Stimulated activated CD8-positive, alpha-beta memory T cell treated with anti-CD3 and anti-CD28 coated beads, Interleukin-15, amount 100 ng/mL, for 24 hours (primary cell): ENCODE results near the gene TMEM120A.

Source experiments
- DNase-seq: peaks from one replicate; pipeline ENCODE4 v3.0.0-alpha.2; 2020; ENCODE audit warnings: low read depth

Gene TMEM120A

DNA sequence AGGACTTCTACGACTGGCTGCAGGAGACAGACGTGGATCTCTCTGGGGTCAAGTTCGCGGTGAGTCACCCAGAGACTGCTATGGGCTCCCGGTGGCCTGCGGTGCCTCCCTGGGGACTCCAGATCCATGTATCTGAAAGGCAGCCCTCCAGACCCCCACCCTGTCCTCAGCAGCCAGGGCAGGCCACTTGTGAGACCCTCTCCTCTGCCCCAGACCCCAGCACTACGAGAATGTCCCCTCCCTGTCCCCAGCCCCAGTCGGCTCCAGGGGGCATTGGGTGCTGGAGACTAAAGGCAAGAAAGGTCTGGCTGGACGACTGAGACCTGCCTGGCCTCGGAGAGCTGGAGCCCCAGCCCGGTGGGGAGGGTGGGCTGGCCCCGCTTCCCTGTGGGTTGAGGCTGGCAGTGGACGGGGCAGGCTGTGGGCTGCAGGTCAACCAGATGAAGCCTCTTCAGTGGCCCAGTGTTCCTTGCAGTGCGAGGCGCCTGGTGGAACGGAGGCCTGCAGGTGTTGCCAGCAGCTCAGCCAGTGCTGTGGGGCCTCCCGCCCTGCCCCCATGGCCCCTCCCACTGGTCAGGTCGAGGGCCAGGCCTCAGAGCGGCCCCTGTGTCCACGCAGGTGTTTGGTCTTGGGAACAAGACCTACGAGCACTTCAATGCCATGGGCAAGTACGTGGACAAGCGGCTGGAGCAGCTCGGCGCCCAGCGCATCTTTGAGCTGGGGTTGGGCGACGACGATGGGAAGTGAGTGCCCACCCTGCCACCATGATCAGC lies 13.8 kb downstream of the TMEM120A start:
- no peak for DNase-seq

DNA sequence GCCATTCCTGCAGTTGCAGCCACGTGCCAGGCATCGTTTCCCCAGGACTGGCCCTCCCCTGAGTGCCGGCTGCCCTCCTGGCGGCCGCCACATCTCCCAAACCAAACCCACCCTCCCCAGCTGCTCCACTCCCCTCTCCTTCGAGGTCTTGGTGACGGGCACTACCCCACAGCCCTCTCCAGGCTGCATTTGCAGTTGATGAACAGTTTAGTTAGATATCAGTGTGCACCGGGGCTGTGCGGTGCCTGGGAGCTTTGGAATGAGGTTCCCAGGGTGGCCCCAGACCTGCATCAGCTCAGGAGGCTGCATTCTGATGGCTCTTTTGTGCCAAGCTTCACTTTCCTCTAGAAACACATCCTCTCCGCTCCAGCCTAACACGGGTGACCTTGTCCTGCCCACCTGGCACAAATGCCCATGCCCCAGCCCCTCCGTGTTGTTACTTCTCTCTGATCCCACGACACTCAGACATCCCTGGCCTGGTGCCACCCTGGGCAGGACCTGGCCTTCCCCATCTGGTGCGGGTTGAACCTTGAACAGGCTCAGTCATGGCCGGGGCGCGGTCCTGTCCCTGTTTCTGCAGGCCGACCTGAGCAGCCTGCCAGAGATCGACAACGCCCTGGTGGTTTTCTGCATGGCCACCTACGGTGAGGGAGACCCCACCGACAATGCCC lies 14.5 kb downstream of the TMEM120A start:
- DNase-seq, result no peak

DNA sequence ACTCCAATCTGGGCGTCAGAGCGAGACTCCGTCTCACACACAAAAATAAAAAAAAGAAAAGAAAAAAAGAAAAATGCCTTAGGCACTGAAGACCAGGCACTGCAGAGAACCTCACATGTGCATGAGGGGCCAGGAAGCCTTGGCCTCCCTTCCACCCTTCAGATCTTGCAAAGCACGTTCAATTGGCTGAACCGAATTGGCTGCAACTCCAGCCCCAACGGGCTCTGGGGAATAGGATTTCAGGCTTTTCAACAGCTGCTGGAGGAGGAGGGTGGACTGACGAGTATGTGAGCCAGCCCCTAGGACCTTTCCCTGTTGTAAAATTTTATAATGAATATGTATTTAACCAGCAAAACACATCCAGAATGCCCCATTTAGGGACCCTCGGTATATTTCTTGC lies 16.7 kb downstream of the TMEM120A start:
- no peak for DNase-seq

DNA sequence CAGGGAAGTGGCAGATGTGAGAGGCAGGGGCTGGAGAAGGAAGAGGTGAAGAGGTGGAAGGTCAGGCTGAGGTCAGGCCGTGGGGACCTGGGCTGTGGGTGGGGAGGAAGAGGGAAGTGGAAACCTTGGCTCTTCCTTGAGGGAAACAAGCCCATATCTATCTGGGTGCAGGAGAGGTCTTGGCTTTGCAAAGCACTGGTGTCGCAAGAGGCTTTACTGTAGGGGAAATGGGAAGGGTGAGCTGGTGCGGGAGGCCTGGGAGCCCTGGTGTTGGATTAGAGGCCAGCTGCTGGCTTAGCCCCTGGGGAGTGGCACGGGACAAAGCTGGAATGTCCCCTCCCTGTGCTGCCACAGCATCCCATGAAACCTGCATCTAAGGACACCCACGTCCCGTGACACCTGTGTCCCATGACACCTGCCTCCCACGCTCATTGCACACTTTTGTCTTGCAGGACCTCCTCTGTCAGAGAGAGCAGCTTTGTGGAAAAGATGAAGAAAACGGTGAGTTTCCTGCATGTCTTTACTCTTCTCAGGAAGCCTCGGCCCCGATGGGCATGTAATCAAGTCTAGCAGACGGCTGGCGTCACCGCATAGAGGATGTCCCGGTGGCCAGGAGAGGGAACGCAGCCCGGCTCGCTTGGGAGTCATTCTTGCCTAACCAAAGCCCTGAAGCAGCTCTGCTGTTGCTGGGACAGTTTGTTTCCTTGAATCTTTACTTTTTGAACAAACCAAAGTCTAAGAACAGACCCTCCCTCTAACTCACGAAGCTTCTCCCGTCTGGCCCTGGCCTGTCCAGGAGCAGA lies 22.2 kb downstream of the TMEM120A start:
- DNase-seq, result no peak

DNA sequence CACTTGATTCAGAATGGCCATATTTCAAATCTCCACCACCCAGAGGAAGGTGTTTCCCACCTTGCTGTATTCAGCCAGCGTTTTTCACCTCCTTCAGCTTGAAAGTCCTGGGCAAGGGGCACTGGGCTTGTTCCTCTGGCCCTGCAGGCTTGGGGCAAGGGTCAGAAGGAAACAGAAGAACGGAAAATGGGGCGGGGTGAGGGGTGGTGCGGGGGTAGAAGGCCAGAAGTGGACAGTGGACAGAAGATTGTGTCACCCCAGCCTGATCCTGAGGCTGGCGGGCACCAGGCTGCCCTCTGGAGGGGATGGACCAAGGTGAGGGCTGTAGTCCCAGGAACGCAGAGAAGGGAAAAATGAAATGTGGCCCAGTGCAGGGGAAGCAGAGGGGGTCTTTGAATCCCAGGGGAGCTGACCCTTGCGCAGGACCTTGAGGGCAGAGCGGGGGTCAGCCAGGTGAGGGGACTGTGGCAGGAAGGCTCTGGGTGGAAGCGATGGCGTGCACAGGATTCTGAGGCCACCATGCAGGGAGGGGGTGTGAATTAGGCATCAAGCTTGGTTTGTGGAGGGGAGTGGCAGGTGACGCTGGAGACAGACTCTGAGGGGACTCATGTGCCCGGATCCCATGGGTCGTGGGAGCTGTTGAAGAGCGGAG lies 23.0 kb downstream of the TMEM120A start:
- no peak for DNase-seq

DNA sequence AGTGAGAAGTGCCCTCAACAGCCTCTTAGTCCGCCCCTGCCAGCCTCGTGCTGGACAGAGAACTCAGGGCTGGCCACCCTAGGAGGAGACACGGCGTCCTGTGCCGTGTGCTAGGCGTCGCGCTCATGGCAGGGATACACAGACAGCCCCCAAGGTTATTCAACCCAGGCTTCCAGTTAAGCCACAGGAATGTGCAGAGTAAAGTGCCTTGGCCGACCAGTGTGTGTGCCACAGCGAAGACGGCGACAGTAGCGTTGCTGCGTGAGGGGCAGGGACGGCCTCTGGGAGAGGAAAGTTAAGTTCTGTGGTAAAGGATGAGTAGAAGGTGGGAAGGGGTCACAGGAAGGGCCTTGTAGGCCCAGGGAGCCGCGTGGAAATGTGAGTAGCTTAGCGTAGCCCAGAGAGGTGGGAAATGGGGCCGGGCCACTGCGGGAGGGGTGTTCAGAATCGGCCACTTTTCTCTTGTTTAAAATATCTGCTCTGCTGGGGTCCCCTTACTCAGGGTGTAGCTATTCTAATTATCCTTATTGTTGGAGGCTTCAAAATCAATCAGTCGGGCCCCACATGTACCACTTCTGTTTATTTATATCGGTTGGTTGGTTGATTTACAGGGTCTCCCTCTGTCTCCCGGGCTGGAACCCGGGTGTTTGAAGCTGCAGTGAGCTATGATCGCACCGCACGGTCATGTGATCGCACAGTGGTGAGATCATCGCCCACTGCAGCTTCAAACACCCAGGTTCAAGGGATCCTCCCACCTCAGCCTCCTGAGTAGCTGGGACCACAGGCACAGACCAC lies 24.5 kb downstream of the TMEM120A start:
- DNase-seq, result no peak

DNA sequence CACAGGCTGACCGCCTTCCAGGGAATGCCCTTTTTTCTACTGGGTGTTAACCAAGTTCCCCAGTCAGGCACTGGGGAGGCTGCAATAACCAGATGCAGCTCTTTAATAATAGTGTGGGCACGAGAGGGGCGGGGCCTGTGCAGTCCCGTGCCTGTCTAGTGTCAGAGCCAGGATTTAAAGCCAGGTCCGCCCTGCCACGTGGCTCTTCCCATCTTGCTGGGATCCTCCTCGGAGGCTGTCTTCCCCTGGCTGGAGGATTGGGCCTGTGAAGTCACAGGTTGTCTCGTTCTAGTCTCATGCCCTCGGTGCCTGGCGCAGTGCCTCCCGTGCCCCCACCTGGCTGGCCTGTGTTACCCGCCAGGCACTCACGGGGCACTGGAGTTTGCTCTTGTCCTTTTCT lies 25.2 kb downstream of the TMEM120A start:
- DNase-seq, result no peak

DNA sequence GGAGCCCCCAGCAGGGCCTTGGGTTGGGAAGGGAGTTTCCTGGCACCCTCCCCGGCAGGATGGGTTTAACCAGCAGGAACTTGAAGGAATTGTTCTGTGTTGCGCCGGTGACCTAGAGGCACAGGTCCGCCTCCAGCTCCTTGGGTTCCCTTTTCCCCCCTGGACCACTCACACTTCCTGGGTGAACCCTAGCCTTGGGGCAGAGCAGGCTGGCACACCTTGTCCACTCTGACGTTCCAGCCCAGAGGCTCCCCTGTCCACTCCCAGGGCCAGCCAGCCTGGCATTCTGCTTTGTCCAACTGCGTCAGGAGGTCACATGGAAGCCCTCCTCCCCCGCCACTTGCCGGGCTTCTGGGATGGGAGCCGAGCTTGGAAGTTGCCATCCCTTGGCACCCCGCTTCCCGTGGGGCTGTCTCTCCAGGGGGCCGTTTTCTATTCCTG lies 25.8 kb downstream of the TMEM120A start:
- DNase-seq, result no peak

DNA sequence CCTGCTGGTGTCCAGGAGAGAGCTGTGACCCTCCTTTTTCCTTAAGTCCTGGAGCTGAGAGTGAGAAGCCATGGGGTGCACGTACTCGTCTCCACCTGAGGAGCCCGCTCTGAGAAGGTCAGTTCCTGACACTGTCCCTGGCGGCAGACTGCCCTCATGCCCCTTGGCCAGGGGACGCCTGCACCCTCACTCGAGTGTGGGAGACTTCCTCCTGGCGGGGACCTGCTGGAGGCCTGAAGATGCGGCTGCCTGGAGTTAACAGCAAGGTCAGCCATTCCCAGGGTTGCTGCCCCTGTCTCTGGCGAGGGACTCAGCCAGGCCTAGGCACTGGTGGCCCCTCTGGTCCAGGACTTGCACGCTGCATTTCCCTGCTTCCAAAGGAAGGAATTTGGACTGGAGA lies 26.4 kb downstream of the TMEM120A start:
- DNase-seq, result no peak

DNA sequence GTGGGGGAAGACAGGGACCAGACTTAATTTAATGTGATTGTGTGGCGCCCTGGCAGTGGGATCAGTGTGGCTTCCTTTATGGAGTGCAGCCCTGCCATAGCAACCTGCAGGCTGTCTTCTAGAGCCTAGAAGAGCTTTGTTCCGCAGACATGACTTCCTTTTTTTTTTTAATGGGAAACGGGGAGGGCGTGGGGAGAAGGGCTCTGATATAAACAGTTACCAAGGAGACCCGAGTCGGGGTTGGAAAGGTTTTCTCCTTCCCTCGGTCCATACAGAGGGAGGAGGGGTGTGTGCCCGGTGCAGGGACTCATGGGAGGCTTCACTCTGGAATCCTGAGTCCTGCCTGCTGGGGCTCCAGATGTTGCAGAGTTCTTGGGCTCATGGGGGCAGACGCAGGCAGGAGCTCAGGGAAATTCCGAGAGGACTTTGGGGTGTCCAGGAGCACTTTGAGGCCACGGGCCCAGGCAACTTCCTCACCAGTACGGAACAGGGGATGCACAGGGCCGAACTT lies 26.9 kb downstream of the TMEM120A start:
- no peak for DNase-seq

DNA sequence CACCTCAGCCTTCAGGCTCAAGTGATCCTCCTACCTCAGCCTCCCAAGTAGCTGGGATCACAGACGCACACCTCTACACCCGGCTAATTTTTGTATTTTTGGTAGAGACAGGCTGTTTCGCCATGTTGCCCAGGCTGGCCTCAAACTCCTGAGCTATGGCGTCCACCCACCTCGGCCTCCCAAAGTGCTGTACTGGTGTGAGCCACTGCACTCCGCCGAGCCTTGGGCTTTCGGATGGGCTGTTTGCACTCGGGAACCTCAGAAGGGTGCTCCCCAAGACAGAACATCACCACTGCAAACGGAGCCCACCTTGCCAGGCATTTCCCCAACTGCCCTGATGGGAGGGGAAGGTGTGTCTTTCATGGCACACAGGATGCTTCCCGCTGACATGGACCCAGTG lies 27.3 kb downstream of the TMEM120A start:
- no peak for DNase-seq

DNA sequence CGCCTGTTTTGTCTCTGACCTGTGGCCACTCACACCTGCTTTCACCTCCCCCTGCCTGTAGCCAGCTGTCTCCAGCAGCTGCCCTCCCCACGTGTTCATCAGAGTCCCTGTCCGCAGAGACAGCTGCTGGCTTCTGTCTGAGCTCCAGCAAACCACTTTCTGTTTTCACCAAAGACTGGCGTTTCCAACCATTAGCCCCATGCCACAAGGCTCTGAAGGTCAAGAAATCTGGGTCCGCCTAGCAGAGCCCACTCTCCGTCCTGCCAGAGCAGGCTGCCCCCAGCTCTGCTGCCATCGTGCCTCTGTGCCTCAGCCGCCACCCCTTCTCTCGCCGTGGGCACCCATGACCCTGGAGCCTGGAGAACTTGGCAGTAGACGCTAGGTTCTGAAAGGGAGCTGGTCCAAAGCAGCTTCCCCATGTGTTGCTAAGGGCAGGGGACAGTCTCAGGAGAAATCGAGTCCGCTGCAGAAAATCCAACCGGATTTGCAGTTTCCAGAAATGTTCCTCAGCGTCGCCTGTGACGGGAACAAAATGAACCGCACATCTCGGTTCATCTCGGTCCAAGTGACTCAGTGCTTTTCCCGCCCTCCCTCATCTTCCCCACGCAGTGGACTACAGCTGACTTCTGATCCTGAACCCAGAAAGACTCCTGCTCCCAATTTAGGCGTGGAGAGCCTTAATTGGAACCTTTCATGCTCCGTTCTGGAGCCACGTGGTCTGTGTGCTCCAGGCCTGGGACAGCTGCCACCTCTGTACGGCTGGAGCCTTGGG lies 28.0 kb downstream of the TMEM120A start:
- DNase-seq, result no peak

DNA sequence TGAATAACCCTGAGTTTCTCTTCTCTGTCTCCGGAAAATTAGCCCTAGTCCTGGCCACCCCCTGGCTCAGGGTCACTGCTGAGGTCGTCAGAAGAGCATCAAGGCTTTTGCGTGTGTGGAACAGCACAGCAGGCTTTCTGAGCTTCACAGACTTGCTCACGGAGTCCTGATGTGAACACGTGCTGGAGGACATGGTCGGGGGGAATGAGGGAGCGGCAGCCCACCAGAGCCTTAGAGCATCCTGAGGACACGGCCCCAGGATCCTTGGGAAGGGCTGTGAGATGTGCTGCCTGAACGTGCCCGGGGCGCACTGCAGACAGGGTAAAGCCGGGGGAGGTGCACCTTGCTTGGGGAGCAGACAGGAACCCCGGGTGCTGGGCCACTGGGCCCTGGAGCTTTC lies 28.8 kb downstream of the TMEM120A start:
- DNase-seq, result no peak

DNA sequence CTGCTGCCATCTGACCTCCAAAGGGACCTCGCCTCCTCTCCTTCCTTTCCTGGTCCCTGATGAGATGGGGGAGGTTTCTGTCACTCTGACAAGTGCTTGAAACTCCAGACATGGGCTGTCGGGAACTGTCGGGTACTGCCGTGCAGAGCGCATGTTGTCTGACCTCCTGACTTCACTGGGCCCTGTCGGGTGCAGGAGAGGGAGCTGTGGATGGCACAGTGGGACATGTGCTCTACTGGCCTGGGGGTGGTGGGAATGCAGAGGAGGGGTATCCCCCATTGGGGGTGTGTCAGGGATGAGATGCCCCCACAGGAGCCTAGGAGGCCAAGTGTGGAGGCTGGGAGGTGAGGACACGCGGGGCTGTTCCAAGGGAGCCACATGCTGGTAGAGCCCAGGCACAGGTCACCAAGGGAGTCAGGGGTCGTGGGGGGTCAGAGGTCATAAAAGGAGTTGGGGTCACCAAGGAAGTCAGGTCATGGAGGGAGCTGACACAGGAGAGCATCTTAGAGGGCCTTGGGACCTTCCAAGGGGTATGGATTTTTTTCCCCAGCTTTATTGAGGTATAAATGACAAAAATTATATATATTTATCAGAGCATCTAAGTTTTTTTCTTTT lies 30.9 kb downstream of the TMEM120A start:
- DNase-seq, result no peak

DNA sequence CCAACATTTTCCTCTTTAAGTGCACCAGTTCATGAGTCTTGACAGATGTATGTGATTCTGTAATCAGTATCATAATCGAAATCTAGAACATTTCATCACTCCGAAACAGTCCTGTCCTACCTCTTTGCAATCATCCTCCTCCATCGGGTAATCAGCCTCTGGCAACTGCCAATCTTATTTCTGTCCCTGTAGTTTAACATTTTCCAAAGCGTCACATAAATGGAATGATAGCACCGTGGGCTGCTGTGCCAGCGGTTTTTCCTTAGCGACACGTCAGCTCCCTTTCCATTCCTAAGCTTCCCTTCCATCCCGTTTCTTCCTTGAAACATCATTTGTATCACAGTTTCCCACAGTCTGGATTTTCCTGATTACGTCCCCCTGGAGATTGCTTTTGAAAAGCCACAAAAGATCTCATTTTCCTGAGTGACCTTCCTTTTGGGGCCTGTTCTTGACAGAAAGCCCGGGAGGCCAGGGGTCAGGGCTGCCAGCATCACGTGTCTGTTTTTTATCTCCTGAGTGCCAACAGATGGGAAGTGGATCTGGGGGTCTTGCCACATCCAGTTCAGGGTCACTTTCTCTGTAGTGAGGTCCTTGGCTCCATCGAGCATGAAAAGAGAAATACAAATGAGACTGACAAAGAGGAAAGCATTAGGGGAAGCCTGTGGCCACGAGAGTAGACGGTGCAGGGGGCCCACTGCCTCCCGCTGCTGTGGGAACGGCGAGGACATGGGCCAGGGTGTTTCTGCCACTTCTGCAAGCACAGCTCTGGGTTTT lies 31.6 kb downstream of the TMEM120A start:
- no peak for DNase-seq

DNA sequence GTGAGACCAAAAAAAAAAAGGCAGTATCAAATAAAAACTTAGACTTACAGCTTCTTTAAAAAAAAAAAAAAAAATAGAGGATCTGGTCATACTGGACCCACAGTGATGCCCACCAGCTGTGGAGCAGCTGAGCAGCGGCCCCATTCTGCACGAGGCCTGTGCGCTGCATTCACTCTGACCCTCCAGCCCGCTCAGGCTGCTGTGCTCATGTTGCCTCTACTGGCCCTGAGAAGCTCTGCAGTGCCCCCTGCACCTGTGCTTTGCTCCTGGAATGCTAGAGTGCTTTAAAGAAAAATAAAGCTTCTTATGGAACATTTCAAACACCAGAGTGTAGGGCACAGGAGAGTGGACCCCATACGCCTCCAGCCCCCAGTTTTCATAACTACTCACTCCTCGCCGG lies 33.2 kb downstream of the TMEM120A start:
- DNase-seq, result no peak

DNA sequence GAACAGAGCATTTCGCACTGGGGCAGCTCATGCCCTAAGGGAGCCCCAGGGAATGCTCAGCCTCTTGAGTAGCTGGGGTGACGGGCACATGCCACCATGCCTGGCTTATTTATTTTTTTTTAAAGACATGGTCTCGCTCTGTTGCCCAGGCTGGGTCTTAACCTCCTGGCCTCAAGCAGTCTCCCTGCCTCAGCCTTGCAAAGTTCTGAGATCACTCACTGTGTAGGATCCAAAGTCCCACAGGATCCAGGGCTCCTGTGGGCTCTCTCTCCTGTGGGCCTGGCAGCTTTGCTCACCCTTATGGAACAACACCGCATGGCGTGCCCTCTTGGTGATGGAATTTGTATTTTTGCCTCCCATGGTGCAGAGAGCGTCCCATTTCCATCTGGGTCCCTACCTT lies 34.0 kb downstream of the TMEM120A start:
- DNase-seq, result no peak

DNA sequence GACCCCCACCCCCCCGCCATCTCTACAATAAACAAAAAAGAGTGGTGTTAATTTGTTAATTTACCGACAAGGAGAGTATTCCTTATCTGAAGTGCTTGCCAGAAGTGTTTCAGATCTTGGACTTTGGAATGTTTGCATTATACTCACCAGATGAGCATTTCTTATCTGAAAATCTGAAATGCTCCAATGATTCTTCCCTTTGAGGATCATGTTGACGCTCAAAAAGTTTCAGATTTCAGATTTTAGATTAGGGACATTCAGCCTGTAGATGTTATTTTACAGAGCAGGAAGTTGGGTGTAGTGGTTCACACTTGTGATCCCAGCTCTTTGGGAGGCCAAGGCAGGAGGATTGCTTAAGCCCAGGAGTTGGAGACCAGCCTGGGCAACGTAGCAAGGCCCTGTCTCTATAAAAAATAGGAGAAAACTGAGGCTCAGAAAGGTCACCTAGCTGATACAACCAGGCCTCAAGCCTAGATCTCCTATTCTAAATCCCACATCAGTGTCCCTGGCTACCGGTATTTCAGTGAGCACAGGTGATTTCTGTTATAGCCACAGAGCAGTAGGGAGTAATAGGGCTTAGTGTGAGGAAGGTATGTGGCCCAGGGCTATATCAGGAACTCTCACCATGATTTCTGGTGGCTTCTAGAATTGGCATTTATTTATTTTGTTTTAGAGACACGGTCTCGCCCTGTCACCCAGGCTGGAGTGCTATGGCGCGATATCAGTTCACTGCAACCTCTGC lies 35.4 kb downstream of the TMEM120A start:
- DNase-seq, result no peak
